ENCODE data around the gene RALGPS1.

DNA sequence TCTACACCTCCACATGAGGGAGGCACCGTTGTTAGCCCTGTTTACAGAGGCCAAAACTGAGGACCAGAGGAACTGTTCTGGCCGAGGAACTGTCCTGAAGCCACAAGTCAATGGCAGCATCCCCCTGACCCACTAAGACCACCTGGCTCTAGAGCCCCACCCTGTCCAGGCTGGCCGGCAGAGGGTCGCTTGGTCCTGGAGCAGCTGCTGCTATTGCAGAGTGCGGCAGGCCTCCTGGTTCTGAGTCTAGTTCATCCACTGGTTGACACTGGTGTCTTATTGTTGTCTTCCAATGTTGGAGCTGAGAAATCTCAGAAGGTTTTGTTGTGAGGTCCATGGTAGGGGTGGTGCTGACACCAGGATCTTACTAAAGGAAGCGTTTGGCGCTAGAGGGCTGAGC lies 234.4 kb downstream of the RALGPS1 start:
- TF ChIP-seq CTCF (IDR thresholded peaks at IDR 0.05) = no peak
- no peak for TF ChIP-seq POLR2A (IDR thresholded peaks at IDR 0.05)

Data from tibial nerve (tissue), 3 donors.